Smooth muscle cell (in vitro differentiated cells): ENCODE measurements around the gene ELMO1. TPM values are rescaled to one million over a fixed set of nuclear protein-coding genes. Genes with fewer than 3 reads are reported as not detected.
A peak's percentile ranks its signal among the peaks of the same experiment; 100 is the strongest.

Experiments used
- DNase-seq: peaks from one replicate; lab custom pipeline; 2025; ENCODE audit not compliant: unreplicated experiment; lab: John Stamatoyannopoulos, UW
- H2AFZ ChIP-seq: fragments of 200-600 bp; sonication (generic); 2 replicates; pipeline ENCODE4 v1.6.0; 2016; ENCODE audit warnings: antibody characterized with exemption, low read depth, mild to moderate bottlenecking
- H3F3A ChIP-seq: fragments of 200-600 bp; sonication (generic); 2 replicates; pipeline ENCODE4 v1.6.0; 2017; ENCODE audit warnings: antibody characterized with exemption, low read depth
- H3K27ac ChIP-seq: fragments of 200-600 bp; sonication (generic); 2 replicates; pipeline ENCODE4 v1.5.1; 2016; ENCODE audit warnings: low read depth, mild to moderate bottlenecking
- H3K27me3 ChIP-seq: fragments of 200-600 bp; sonication (generic); 2 replicates; pipeline ENCODE4 v1.6.1; 2016; ENCODE audit warnings: low read depth, mild to moderate bottlenecking
- H3K36me3 ChIP-seq: fragments of 200-600 bp; sonication (generic); 2 replicates; pipeline ENCODE4 v1.5.1; 2016; ENCODE audit warnings: low read depth
- H3K4me1 ChIP-seq: fragments of 200-600 bp; sonication (generic); 2 replicates; pipeline ENCODE4 v1.5.1; 2016; ENCODE audit warnings: low read depth
- H3K4me2 ChIP-seq: fragments of 200-600 bp; sonication (generic); 2 replicates; pipeline ENCODE4 v1.6.0; 2016; ENCODE audit warnings: mild to moderate bottlenecking
- H3K4me3 ChIP-seq: fragments of 200-600 bp; sonication (generic); 2 replicates; pipeline ENCODE4 v1.5.1; 2016; ENCODE audit warnings: mild to moderate bottlenecking
- H3K79me2 ChIP-seq: fragments of 200-600 bp; sonication (generic); 2 replicates; pipeline ENCODE4 v1.6.0; 2016; ENCODE audit warnings: low read depth, mild to moderate bottlenecking
- H3K9ac ChIP-seq: fragments of 200-600 bp; sonication (generic); 2 replicates; pipeline ENCODE4 v1.6.0; 2016; ENCODE audit warnings: low read depth
- H3K9me3 ChIP-seq: fragments of 200-600 bp; sonication (generic); replicated peaks from 2 replicates; pipeline ENCODE4 v1.5.1; 2016; ENCODE audit warnings: low read depth
- H4K20me1 ChIP-seq: fragments of 200-600 bp; sonication (generic); 2 replicates; pipeline ENCODE4 v1.6.0; 2016; ENCODE audit warnings: low read depth
- CTCF ChIP-seq: fragments of 200-600 bp; sonication (generic); IDR thresholded peaks from 2 replicates; pipeline ENCODE4 v1.5.1; 2017; ENCODE audit warnings: borderline replicate concordance, mild to moderate bottlenecking, antibody characterized with exemption; ENCODE audit not compliant: insufficient read depth, poor library complexity, severe bottlenecking
- WGBS: methylation state at CpG from one replicate; pipeline ENCODE4 v1.1.7; 2016; ENCODE audit warnings: low lambda C conversion rate; 5-methylcytosine and 5-hydroxymethylcytosine counted together
- polyA plus RNA-seq: library from polyadenylated mRNA; unstranded; fragments of >200 nt; fragmentation: Nextera tagmentation; extraction: Ambion mirVana; gene quantifications from 2 replicates; pipeline ENCODE4 v1.2.1, GENCODE V29; 2016
- total RNA-seq: library from RNA; depleted of rRNA; stranded (reverse); fragments of >200 nt; gene quantifications from 2 replicates; pipeline ENCODE4 v1.2.3, GENCODE V29; 2014

ELMO1 gene
- total and polyA plus RNA-seq, 2 experiments from 2014 or later: 8.2 to 36.0 TPM

GRCh38 chr7:37493810-37494209 is 45.1 kb upstream of the ELMO1 start:
- H3K36me3 ChIP-seq: no peaks in the 10 kb centered on the region
- no peaks in the 10 kb centered on the region for H3K79me2 ChIP-seq
- no peak overlapping the region for H3K4me3 ChIP-seq
- H3K27me3 ChIP-seq: no peaks in the 10 kb centered on the region
- peak overlapping the region; percentile 87 for H3K27ac ChIP-seq
- WGBS: 79% methylated on average over 13 of the region's 13 CpGs
- no peak overlapping the region for H2AFZ ChIP-seq
- DNase-seq: no peak
- no peaks in the 10 kb centered on the region for H3K9me3 ChIP-seq
- H4K20me1 ChIP-seq: no peaks in the 10 kb centered on the region
- H3K9ac ChIP-seq: no peak overlapping the region
- peaks cover 13% of the 10 kb centered on the region for H3K4me1 ChIP-seq
- TF ChIP-seq CTCF: no peak
- peak overlapping the region; percentile 82 for H3K4me2 ChIP-seq
- H3F3A ChIP-seq: peaks cover 11% of the 10 kb centered on the region

DNA sequence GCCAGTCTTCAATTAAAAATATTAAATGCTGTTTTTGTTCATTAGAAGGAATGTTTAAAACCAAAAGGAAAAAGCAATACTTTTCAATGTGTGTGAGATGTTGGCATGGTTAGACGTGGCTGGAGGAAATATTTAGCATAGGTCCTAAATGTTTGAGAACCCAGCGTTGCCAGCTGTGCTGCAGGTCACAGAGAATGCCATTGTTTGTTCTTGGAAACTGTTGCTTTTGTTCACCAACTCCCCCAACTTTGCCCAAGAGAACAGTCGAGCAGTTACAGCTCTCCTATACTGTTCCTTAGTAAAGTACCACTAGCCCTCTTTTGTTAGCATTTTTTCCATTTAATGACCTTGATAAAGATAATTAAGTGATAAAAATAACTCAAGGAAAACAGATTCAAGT is 44.5 kb upstream of the ELMO1 start:
- Histone ChIP-seq H3K27me3 (no peaks in the 10 kb centered on the region), H3K27ac (peak overlapping the region; percentile 25), H2AFZ (peak overlapping the region; percentile 31), H4K20me1 (no peaks in the 10 kb centered on the region), H3K36me3 (no peaks in the 10 kb centered on the region), H3K4me2 (peak overlapping the region; percentile 21), H3K79me2 (no peaks in the 10 kb centered on the region), H3K4me1 (peaks cover 19% of the 10 kb centered on the region), H3K9ac (no peak overlapping the region), H3K9me3 (no peaks in the 10 kb centered on the region), H3F3A (peaks cover 11% of the 10 kb centered on the region), H3K4me3 (no peak overlapping the region)
- 75% methylated on average over 3 of the region's 3 CpGs for WGBS
- no peak for DNase-seq
- TF ChIP-seq CTCF: no peak

DNA sequence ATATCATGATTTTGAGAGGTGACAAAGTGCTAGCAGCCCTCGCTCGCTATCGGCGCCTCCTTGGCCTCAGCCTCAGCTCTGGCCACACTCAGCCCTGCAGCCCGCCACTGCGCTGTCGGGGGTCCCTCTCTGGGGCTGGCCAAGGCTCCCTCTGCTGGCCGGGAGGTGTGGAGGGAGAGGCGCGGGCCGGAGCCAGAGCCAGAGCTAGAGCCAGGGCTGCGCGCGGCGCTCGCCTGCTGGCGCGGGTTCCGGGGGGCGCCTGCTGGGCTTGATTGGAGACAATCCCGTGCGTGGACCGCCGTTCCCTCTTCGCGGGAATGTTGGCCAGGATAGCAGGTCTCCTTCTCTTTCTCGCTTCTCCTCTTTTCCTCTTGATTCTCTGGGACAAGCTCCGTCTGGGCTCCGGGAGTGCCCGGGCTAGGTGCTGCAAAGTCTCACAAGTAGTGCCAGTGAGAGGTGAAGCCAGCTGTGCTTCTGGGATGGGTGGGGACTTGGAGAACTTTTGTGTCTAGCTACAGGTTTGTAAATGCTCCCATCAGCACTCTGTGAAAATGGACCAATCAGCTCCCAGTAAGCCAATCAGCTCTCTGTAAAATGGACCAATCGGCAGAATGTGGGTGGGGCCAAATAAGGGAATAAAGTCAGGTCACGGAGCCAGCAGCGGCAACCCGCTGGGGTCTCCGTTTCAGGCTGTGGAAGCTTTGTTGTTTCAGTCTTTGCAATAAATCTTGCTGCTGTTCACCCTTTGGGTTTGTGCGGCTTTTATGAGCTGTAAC is 43.4 kb upstream of the ELMO1 start:
- peak; percentile 54 for TF ChIP-seq CTCF
- Histone ChIP-seq H3K4me3 (peak overlapping the region; percentile 25), H3K27ac (no peak overlapping the region), H3K4me1 (peaks cover 22% of the 10 kb centered on the region), H4K20me1 (no peaks in the 10 kb centered on the region), H3K9me3 (no peaks in the 10 kb centered on the region), H3K27me3 (no peaks in the 10 kb centered on the region), H3K36me3 (no peaks in the 10 kb centered on the region), H2AFZ (peak overlapping the region; percentile 8), H3K79me2 (no peaks in the 10 kb centered on the region), H3F3A (peaks cover 11% of the 10 kb centered on the region), H3K9ac (no peak overlapping the region), H3K4me2 (peak overlapping the region; percentile 68)
- DNase-seq: no peak
- WGBS: 50% methylated on average over 36 of the region's 36 CpGs

DNA sequence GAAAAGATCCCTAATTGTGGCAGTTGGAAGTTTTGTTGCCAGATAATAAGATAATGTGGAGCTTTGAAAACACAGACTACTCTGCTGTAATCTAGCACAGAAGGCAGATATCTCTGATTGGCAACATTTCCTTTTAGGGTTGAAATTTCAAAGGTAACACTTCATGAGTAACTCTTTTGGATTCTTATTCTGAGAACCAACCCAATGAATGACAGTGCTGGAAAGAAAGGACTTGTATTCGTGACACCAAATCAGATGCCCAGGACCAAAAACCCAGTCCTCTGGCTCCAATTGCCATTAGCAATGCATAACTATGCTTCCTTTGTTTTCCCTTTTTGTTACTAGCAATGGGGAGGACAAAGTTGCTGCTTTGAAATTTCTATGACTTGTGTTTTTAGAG is 41.0 kb upstream of the ELMO1 start:
- Histone ChIP-seq H3K4me2 (peak overlapping the region; percentile 12), H3K9me3 (no peaks in the 10 kb centered on the region), H3K4me1 (peaks cover 27% of the 10 kb centered on the region), H3F3A (peaks cover 9% of the 10 kb centered on the region), H3K4me3 (no peak overlapping the region), H3K36me3 (no peaks in the 10 kb centered on the region), H3K27me3 (no peaks in the 10 kb centered on the region), H3K9ac (no peak overlapping the region), H3K79me2 (no peaks in the 10 kb centered on the region), H3K27ac (peak overlapping the region; percentile 85), H4K20me1 (no peaks in the 10 kb centered on the region), H2AFZ (peak overlapping the region; percentile 60)
- no peak for TF ChIP-seq CTCF
- WGBS: 17% methylated on average over 1 of the region's 1 CpG
- DNase-seq: no peak
